Measurements from ENCODE around the gene LAMA1.

GRCh38 chr18:6960656-6961055, 156.9 kb downstream of the LAMA1 start:
- TF ChIP-seq GATA2 (IDR thresholded peaks at IDR 0.05; ENCODE audit: low read depth, low read length) = no peak
- TF ChIP-seq GATA3 (IDR thresholded peaks at IDR 0.05; ENCODE audit: low read depth, low read length) = no peak

Measured in SH-SY5Y (cell line).